Mesothelial cell of epicardium (in vitro differentiated cells): Measurements from ENCODE around the gene CYP2S1. TPM values are rescaled to one million over a fixed set of nuclear protein-coding genes. Genes with fewer than 3 reads are reported as not detected.

ENCODE experiments used
- DNase-seq, 2 experiments: peaks; one replicate each; pipeline ENCODE4 v3.0.0; 2021; ENCODE audit warnings: low spot score in 2 of 2; ENCODE audit not compliant: unreplicated experiment in 2 of 2
- H3K27ac Mint-ChIP-seq: 2 replicates; pipeline ENCODE4 v1.8.0; 2021; ENCODE audit warnings: mixed read lengths
- H3K27me3 Mint-ChIP-seq: 2 replicates; pipeline ENCODE4 v1.8.0; 2021; ENCODE audit warnings: low read depth, mixed read lengths
- H3K36me3 Mint-ChIP-seq: 2 replicates; pipeline ENCODE4 v1.8.0; 2021; ENCODE audit warnings: mixed read lengths
- H3K4me1 Mint-ChIP-seq: 2 replicates; pipeline ENCODE4 v1.8.0; 2021; ENCODE audit warnings: mixed read lengths
- H3K4me3 Mint-ChIP-seq: 2 replicates; pipeline ENCODE4 v1.8.0; 2021; ENCODE audit warnings: mild to moderate bottlenecking, moderate library complexity, mixed read lengths
- H3K9me3 Mint-ChIP-seq: 2 replicates; pipeline ENCODE4 v1.8.0; 2021; ENCODE audit warnings: mixed read lengths
- CTCF ChIP-seq: fragments of 200-600 bp; sonication (generic); IDR thresholded peaks from one replicate; pipeline ENCODE4 v1.5.0; 2021; ENCODE audit warnings: antibody characterized with exemption; ENCODE audit not compliant: unreplicated experiment
- total RNA-seq: library from RNA; stranded (reverse); gene quantifications from 3 replicates; pipeline ENCODE4 v1.2.1, GENCODE V29; 2021

The CYP2S1 gene
- total RNA-seq, 1 donor from 2014 or later: 15.5 TPM

GRCh38 chr19:41221514-41222205 is 28.6 kb downstream of the CYP2S1 start:
- Mint-ChIP-seq H3K27me3 (no peaks in the 10 kb centered on the region), H3K4me1 (peaks cover 58% of the 10 kb centered on the region), H3K27ac (peak overlapping the region; percentile 18), H3K9me3 (no peaks in the 10 kb centered on the region), H3K4me3 (peak overlapping the region; percentile 85), H3K36me3 (peaks cover 5% of the 10 kb centered on the region)
- no peak for TF ChIP-seq CTCF
- no peak for DNase-seq

- no peaks in the 10 kb centered on the region for H3K27me3 Mint-ChIP-seq
- peaks cover 58% of the 10 kb centered on the region for H3K4me1 Mint-ChIP-seq
- H3K36me3 Mint-ChIP-seq: peaks cover 5% of the 10 kb centered on the region
- no peak for TF ChIP-seq CTCF
- H3K27ac Mint-ChIP-seq: peak overlapping the region; percentile 18
- no peak for DNase-seq
- peak overlapping the region; percentile 24 for H3K4me3 Mint-ChIP-seq
- no peaks in the 10 kb centered on the region for H3K9me3 Mint-ChIP-seq
Measured at GRCh38 chr19:41222240-41222639, 29.2 kb downstream of the CYP2S1 start.

- TF ChIP-seq CTCF: no peak
- DNase-seq: no peak
- H3K27me3 Mint-ChIP-seq: no peaks in the 10 kb centered on the region
- H3K36me3 Mint-ChIP-seq: peaks cover 5% of the 10 kb centered on the region
- peaks cover 51% of the 10 kb centered on the region for H3K4me1 Mint-ChIP-seq
- H3K27ac Mint-ChIP-seq: peak overlapping the region; percentile 94
- peak overlapping the region; percentile 15 for H3K4me3 Mint-ChIP-seq
- no peaks in the 10 kb centered on the region for H3K9me3 Mint-ChIP-seq
Measured at GRCh38 chr19:41223431-41224234, 30.6 kb downstream of the CYP2S1 start.

- H3K9me3 Mint-ChIP-seq: no peaks in the 10 kb centered on the region
- H3K4me3 Mint-ChIP-seq: no peak overlapping the region
- no peaks in the 10 kb centered on the region for H3K27me3 Mint-ChIP-seq
- no peak for TF ChIP-seq CTCF
- H3K36me3 Mint-ChIP-seq: peaks cover 5% of the 10 kb centered on the region
- H3K4me1 Mint-ChIP-seq: peaks cover 45% of the 10 kb centered on the region
- H3K27ac Mint-ChIP-seq: peak overlapping the region; percentile 94
- no peak for DNase-seq
Measured at GRCh38 chr19:41224632-41225031, 31.6 kb downstream of the CYP2S1 start.

GRCh38 chr19:41225238-41226052 is 32.4 kb downstream of the CYP2S1 start:
- Mint-ChIP-seq H3K4me3 (peak overlapping the region; percentile 62), H3K27me3 (no peaks in the 10 kb centered on the region), H3K36me3 (peaks cover 5% of the 10 kb centered on the region), H3K9me3 (no peaks in the 10 kb centered on the region), H3K4me1 (peaks cover 42% of the 10 kb centered on the region), H3K27ac (peak overlapping the region; percentile 94)
- no peak for TF ChIP-seq CTCF
- DNase-seq: no peak
